ENCODE data around the gene APBB2. TPM values are rescaled to one million over a fixed set of nuclear protein-coding genes. Genes with fewer than 3 reads are reported as not detected.

The APBB2 gene
- total RNA-seq, 4 donors from 2014 or later = 42.4 to 95.8 (median 51.3) TPM

DNA sequence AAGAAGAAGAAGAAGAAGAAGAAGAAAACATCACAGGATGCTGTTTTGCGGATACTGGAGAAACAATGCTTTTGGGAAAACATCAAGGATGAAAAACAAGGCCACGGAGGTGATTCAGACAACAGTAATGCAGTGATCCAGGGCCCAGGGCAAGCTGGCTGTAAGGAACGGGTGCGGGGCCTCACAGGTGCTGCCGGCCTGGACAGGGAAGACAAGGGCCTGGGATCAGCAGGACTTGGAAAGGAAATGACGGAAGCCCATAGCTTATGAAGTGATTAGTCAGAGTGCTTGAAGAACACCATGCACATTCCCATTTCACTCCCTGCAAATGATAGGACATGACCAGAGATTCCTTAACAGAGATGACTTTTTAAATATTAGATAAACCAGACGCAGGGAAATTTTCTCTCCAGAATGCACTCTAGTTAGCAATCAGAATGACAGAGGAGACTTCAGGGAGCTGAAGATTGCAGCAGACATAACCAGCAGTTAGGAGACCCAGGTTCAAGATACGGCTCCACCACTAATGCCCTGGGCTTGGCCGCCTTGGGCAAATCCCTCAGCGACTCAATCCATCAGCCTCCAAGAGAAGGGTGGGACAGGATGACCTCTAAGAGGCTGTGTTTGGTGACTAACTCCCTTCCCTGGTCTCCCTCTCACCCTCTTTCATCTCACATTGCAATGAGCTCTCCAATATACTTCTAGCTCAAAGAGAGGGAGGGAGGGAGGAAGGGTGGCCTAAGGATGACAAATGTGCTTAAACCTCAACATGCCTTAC lies 54.1 kb downstream of the APBB2 start:
- Histone ChIP-seq H3K4me3 (no peak overlapping the region), H3K27ac (no peak overlapping the region), H3K27me3 (no peaks in the 10 kb centered on the region), H3K36me3 (no peaks in the 10 kb centered on the region), H3K9me3 (no peaks in the 10 kb centered on the region), H3K4me1 (peaks cover 19% of the 10 kb centered on the region)
- TF ChIP-seq, protein P1, sequence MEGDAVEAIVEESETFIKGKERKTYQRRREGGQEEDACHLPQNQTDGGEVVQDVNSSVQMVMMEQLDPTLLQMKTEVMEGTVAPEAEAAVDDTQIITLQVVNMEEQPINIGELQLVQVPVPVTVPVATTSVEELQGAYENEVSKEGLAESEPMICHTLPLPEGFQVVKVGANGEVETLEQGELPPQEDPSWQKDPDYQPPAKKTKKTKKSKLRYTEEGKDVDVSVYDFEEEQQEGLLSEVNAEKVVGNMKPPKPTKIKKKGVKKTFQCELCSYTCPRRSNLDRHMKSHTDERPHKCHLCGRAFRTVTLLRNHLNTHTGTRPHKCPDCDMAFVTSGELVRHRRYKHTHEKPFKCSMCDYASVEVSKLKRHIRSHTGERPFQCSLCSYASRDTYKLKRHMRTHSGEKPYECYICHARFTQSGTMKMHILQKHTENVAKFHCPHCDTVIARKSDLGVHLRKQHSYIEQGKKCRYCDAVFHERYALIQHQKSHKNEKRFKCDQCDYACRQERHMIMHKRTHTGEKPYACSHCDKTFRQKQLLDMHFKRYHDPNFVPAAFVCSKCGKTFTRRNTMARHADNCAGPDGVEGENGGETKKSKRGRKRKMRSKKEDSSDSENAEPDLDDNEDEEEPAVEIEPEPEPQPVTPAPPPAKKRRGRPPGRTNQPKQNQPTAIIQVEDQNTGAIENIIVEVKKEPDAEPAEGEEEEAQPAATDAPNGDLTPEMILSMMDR (IDR thresholded peaks at IDR 0.05) = no peak
- TF ChIP-seq EP300 (IDR thresholded peaks at IDR 0.05) (no peak), POLR2AphosphoS5 (IDR thresholded peaks at IDR 0.05) (no peak), POLR2A (IDR thresholded peaks at IDR 0.05) (no peak)
- DNase-seq (ENCODE audit: low spot score in 2 of 2) = no peak
- 71% methylated on average over 10 of the region's 10 CpGs for WGBS

DNA sequence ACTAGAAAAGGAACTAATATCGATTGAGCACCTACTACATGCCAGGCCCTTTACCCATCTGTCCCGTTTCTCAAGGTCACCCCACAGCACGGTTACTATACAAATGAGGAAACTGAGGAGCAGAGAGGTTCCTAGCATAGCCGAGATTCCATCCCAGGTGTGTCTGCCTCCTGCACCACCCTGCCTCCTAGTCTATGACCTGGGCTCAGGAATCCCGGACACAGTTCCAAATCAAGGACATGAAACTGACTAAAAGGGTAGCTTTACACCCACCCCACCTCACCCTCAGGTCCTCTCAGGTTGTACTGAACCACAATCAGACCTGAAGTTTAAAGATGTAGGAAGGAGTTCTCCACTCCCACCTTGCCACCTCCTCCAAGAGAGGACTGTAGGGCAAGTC lies 55.6 kb downstream of the APBB2 start:
- Histone ChIP-seq H3K27ac (no peak overlapping the region), H3K36me3 (no peaks in the 10 kb centered on the region), H3K27me3 (no peaks in the 10 kb centered on the region), H3K9me3 (no peaks in the 10 kb centered on the region), H3K4me1 (peaks cover 19% of the 10 kb centered on the region), H3K4me3 (no peak overlapping the region)
- whole genome bisulfite sequencing = 74% methylated on average over 5 of the region's 5 CpGs
- no peak for TF ChIP-seq EP300 (IDR thresholded peaks at IDR 0.05)
- no peak for TF ChIP-seq POLR2AphosphoS5 (IDR thresholded peaks at IDR 0.05)
- TF ChIP-seq, protein P1 (IDR thresholded peaks at IDR 0.05) = no peak
- no peak for TF ChIP-seq POLR2A (IDR thresholded peaks at IDR 0.05)
- no peak for DNase-seq (ENCODE audit: low spot score in 2 of 2)

DNA sequence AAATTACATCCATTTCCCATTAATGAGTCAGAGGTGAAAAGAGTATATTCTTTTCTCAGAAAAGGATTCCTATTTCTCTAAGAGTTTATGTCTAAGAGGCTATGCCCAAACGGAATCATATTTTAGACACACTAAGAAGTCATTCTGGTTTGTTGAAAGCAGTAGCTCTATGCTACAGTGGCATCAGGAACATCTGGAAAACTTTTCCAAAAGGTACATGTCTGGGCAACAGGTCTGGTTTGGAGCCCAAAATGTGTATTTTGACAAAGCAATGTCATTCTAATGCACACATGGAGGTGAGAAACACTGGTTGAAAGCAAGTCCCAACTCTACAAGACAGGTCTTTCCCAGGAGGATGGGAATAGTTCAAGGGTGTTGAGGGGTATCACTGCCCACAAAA lies 56.1 kb downstream of the APBB2 start:
- H3K4me3 ChIP-seq = no peak overlapping the region
- H3K9me3 ChIP-seq = no peaks in the 10 kb centered on the region
- WGBS = 47% methylated on average over 1 of the region's 1 CpG
- no peak overlapping the region for H3K27ac ChIP-seq
- TF ChIP-seq POLR2AphosphoS5 (IDR thresholded peaks at IDR 0.05) (no peak), POLR2A (IDR thresholded peaks at IDR 0.05) (no peak), EP300 (IDR thresholded peaks at IDR 0.05) (no peak)
- TF ChIP-seq, protein P1 (IDR thresholded peaks at IDR 0.05) = no peak
- DNase-seq (ENCODE audit: low spot score in 2 of 2) = no peak
- H3K36me3 ChIP-seq = no peaks in the 10 kb centered on the region
- H3K4me1 ChIP-seq = peaks cover 19% of the 10 kb centered on the region
- H3K27me3 ChIP-seq = no peaks in the 10 kb centered on the region

DNA sequence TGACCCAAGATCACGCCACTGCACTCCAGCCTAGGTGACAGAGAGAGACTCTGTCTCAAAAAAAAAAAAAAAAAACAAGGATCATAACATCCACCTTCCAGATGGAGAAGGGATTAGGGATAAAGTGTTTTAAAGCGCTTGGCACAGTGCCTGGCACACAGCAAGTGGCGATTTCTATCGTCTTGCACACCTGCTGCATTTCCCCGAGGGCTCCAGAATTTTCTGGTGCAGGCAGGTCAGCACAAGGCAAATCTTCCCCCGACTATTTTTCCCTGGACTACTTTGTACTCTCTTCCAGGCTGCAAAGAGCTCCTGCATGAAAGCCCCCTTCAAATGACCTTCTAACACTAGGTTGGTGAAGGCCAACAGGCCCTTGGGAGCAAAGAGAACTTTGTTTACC lies 57.3 kb downstream of the APBB2 start:
- no peak for DNase-seq (ENCODE audit: low spot score in 2 of 2)
- 58% methylated on average over 6 of the region's 6 CpGs for WGBS
- Histone ChIP-seq H3K4me3 (no peak overlapping the region), H3K4me1 (peaks cover 19% of the 10 kb centered on the region), H3K27me3 (no peaks in the 10 kb centered on the region), H3K36me3 (no peaks in the 10 kb centered on the region), H3K27ac (no peak overlapping the region), H3K9me3 (no peaks in the 10 kb centered on the region)
- TF ChIP-seq POLR2A (IDR thresholded peaks at IDR 0.05) = no peak
- no peak for TF ChIP-seq EP300 (IDR thresholded peaks at IDR 0.05)
- TF ChIP-seq, protein P1 (IDR thresholded peaks at IDR 0.05) = no peak

DNA sequence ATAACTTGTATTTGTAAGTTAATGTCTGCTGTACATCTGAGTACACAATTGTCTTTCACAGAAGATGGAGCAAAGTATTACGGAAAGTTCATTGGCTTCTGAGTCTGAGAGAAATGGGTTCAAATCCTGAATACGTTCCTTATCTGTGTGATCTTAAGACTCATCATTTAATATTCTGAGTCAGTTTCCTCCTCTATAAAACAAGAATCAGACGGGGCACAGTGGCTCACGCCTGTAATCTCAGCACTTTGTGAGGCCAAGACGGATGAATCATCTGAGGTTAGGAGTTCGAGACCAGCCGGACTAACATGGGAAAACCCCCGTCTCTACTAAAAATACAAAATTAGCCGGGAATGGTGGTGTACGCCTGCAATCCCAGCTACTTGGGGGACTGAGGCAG lies 57.8 kb downstream of the APBB2 start:
- H3K36me3 ChIP-seq = no peaks in the 10 kb centered on the region
- peaks cover 19% of the 10 kb centered on the region for H3K4me1 ChIP-seq
- no peaks in the 10 kb centered on the region for H3K9me3 ChIP-seq
- 56% methylated on average over 10 of the region's 10 CpGs for whole genome bisulfite sequencing
- no peaks in the 10 kb centered on the region for H3K27me3 ChIP-seq
- H3K27ac ChIP-seq = no peak overlapping the region
- DNase-seq (ENCODE audit: low spot score in 2 of 2) = no peak
- no peak for TF ChIP-seq POLR2A (IDR thresholded peaks at IDR 0.05)
- TF ChIP-seq, protein P1 (IDR thresholded peaks at IDR 0.05) = no peak
- TF ChIP-seq POLR2AphosphoS5 (IDR thresholded peaks at IDR 0.05) = no peak
- no peak for TF ChIP-seq EP300 (IDR thresholded peaks at IDR 0.05)
- no peak overlapping the region for H3K4me3 ChIP-seq
